AML-193 (cell line): Measurements from ENCODE around the gene TNFRSF12A.
"Not testable (repeated sequence)": the region's sequence is repeated elsewhere in the genome, so short reads cannot be mapped to it uniquely, and the experiment has no call there.

Experiments used
- DNase-seq, 2 experiments: peaks; one replicate each; lab custom pipeline; 2025; lab: John Stamatoyannopoulos, UW

The TNFRSF12A gene

DNA sequence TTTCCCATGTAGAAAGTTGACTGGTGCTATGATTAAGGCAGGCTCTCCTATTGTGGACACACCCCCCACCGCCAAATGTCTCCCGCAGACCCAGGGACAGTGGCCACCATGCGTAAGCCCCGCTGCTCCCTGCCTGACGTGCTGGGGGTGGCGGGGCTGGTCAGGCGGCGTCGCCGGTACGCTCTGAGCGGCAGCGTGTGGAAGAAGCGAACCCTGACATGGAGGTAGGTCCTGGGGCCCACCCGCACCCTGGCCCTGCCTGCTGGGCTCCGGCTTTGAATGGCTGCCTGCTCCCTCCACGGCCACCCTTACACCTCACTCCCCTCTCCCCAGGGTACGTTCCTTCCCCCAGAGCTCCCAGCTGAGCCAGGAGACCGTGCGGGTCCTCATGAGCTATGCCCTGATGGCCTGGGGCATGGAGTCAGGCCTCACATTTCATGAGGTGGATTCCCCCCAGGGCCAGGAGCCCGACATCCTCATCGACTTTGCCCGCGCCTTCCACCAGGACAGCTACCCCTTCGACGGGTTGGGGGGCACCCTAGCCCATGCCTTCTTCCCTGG, 29.8 kb downstream of the TNFRSF12A start:
- DNase-seq: no peak

DNA sequence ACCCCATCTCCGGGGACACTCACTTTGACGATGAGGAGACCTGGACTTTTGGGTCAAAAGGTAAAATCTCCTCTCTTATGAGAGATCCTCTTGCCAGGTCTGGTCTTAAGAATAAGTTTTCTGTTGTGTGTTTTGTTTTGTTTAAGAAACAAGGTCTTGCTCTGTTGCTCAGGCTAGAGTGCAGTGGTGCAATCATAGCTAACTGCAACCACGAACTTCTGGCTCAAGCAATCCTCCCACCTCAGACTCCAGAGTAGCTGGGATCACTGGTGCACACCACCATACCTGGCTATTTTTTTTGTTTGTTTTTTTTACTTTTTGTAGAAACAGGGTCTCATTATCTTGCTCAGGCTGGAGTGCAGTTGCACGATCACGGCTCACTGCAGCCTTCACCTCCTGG, 30.3 kb downstream of the TNFRSF12A start:
- peak; percentile 46 to 54 for DNase-seq

DNA sequence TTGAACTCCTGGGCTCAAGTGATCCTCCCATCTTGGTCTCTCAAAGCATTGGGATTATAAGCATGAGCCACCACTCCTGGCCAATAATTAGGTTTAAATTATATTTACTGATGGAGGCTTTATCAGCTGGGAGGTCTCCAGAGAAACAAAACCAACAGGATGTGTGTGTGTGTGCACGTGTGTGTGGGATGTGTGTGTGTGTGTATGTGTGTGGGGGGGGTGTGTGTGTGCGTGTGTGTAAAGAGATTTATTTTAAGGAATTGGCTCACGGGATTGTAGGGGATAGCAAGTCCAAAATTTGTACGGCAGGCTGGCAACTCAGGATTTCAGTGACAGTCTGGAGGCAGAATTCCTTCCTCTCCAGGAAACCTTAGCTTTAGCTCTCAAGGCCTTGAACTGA, 30.8 kb downstream of the TNFRSF12A start:
- no peak for DNase-seq

- peak; percentile 19 to 21 for DNase-seq
Observed at GRCh38 chr16:3051494-3051893, 31.3 kb downstream of the TNFRSF12A start.

- DNase-seq: not testable (repeated sequence)
Observed at GRCh38 chr16:3052571-3053329, 32.6 kb downstream of the TNFRSF12A start.

DNA sequence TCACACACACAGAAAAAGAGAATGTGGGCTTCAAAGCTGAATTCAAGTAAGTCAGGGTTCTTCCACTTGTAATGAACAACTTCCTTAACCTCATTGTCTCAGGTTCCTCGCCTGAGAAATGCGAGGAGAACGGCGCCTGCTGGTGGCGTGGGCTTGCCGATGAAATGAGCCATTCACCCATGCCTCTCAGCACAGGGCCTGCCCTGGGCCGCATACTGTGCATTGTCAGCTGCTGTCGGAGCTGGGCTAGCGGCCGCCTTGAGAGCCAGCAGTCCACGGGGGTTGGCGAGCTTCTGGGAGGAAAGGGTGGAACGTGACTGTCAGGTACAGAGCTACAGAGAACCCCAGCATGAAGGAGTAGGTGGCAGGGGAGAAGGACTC, 33.2 kb downstream of the TNFRSF12A start:
- not testable (repeated sequence) for DNase-seq

- peak; percentile 88 to 90 for DNase-seq
Observed at GRCh38 chr16:3054965-3055733, 35.0 kb downstream of the TNFRSF12A start.

- not testable (repeated sequence) for DNase-seq
Observed at GRCh38 chr16:3055734-3056115, 35.6 kb downstream of the TNFRSF12A start.

DNA sequence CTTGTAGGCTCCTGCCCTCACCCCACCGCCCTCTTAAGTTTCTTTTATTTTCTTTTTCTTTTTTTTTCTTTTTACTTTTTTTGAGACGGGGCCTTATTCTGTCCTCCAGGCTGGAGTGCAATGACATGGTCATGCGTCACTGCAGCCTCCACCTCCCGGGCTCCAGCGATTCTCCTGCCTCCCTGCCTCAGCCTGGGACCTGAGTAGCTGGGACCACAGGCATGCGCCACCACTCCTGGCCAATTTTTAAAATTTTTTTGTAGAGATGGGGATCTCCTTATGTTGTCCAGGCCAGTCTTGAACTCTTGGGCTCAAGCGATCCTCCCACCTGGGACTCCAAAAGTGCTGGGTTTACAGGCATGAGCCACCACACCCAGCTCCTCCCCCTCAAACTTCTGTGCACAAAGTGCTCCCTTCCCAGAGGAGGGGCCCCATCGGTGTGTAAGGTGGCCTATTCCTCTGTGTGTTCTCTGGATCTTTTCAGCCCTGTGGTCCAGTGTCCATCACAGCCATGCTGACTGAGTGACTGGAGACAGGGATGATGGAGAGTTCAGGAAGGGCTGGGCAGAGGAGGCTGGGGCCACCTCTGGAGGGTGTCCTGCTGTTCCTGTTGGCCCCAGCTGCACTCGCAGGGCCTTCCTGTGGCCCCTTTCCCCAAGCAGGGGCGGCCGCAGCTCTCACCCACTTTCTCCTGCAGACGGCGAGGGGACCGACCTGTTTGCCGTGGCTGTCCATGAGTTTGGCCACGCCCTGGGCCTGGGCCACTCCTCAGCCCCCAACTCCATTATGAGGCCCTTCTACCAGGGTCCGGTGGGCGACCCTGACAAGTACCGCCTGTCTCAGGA, 36.4 kb downstream of the TNFRSF12A start:
- no peak for DNase-seq

GRCh38 chr16:3057181-3058138, 37.3 kb downstream of the TNFRSF12A start:
- no peak for DNase-seq

DNA sequence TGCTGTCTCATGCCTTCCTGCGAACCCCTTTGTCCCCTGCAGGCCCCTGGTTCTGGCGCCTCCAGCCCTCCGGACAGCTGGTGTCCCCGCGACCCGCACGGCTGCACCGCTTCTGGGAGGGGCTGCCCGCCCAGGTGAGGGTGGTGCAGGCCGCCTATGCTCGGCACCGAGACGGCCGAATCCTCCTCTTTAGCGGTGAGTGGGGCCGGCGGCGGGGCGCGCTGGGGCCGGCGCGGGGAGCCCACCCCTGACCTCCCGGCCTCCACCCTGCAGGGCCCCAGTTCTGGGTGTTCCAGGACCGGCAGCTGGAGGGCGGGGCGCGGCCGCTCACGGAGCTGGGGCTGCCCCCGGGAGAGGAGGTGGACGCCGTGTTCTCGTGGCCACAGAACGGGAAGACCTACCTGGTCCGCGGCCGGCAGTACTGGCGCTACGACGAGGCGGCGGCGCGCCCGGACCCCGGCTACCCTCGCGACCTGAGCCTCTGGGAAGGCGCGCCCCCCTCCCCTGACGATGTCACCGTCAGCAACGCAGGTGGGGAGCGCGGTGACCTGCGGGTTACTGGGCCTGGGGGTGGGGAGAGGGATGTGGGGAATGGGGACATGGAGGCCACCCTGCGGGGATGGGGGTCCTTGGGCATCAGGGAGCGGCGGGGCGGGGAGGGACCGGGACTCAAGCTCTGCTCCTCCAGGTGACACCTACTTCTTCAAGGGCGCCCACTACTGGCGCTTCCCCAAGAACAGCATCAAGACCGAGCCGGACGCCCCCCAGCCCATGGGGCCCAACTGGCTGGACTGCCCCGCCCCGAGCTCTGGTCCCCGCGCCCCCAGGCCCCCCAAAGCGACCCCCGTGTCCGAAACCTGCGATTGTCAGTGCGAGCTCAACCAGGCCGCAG, 38.2 kb downstream of the TNFRSF12A start:
- peak in 1 of 2 experiments; percentile 16 for DNase-seq

DNA sequence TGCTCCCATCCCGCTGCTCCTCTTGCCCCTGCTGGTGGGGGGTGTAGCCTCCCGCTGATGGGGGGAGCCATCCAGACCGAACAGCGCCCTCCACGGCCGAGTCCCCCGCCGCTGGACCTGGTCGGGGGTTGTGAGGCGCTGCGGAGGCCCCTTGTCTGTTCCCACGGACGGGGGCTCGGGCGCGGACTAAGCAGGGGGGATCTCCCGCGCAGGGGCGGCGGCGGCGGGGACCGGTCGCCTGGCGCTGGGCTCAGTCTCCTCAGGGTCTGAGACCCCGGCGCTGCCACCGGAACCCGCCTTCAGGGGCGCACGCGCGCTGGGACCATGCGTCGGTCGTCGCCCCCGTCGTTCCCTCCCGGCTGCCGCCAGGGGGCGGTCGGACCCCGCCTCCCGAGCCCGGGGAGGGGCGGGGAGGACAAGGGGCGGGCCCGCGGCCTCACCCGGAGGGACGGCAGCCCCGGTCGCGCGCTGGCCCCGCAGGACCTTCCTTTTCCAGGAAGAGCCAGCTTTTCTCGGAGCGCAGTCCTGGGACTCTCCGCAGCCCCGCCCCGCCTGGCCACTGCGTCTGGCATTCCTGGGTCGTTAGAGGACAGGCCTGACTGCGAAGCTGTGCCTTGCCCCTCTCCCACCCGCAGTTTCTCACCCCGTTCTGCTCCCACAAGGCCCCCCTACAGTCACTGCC, 39.0 kb downstream of the TNFRSF12A start:
- peak; percentile 51 to 59 for DNase-seq

DNA sequence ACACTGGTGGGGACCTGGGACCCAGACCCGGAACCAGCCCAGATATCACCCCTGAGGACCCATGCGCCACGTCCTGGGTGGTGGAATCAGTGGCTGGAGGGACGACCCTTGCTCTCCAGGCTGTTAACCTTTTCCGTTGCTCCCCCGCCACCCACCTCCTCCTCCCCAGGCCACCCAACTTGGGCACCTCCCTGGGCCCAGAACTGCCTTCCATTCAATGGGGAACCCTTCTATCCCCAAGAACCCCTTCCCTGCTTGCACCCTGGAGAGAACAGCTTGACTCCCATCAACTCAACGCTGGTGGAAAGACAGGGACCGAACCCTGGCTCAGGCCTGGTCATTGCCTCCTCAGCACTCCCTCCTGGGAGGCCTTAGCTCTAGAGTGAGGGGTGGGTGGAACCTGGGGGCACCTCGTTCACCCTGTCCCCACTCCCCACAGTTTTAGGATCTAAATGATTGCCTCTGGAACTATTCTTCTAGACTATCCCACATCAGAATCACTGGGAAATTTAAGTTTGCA, 39.6 kb downstream of the TNFRSF12A start:
- no peak for DNase-seq

DNA sequence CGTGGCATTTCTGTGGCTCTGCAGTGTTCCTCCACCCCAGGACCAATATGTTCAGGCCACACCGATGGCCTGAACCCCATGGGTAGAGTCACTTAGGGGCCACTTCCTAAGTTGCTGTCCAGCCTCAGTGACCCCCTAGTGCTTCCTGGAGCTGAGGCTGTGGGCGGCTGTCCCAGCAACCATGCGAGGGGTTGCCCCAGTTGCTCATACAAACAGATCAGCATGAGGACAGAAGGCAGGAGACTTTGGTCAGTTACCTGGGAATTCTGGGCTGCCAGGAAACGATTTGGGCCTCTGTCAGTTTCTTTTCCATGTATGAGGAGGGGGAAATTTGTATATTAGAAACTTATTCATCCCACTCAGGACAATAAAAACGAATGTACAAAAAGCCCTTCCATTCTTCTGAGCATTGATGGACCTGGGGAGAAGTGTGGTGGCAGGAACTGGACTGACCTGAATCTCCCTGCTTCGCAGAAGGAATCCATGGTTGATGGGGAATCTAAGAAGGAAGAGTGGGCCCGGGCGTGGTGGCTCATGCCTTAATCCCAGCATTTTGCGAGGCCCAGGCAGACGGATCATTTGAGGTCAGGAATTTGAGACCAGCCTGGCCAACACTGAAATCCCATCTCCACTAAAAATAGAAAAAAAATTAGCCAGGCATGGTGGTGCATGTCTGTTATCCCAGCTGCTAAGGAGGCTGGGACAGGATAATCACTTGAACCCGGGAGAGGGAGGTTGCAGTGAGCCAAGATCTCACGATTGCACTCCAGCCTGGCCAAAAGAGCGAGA, 40.4 kb downstream of the TNFRSF12A start:
- no peak for DNase-seq

DNA sequence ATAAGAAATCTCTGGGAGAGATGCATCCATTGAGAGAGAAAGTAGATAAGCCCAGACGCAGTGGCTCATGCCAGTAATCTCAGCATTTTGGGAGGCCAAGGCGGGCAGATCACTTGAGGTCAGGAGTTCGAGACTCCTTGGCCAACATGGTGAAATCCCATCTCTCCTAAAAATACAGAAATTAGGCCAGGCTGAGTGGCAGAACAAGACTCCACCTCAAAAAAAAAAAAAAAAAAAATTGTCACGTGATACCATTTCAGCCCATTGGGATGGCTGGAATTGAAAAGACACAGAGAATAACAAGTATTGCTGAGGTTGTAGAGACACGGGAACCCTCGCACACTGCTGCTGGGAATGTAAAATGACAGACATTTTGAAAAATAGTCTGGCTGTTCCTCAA, 42.4 kb downstream of the TNFRSF12A start:
- DNase-seq: no peak

- no peak for DNase-seq
Observed at GRCh38 chr16:3063625-3064386, 43.6 kb downstream of the TNFRSF12A start.

DNA sequence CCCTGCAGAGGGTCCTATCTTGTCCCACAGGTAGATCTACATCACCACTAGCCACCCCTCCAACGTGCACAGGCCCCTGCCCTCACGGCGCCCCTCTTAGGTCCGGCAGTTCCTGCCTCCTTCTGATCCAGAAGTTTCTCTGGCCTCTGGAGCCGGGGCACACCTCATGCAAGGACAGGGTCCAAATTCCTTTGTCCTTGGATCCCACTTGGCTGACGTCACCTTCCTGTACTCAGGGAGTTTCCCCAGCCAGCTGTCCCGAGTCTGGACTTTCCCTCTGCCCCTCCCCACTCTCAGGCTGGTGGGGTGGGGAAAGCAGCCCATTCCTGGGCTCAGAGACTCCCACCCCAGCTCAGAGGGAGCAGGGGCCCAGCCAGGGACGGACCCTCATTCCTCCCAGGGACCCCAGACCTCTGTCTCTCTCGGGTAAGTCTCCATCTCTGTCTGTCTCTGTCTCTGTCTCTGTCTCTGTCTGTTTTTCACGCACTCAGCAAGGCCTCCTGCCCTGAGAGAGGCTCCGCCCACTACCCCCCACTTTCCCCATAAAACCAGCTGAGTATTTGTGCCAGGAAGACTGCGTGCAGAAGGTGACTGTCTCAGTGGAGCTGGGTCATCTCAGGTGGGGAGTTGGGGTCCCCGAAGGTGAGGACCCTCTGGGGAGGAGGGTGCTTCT, 45.0 kb downstream of the TNFRSF12A start, which contains the start of gene IL32:
Gene IL32, plus strand, starts transcription at position 572 of the 673 bp plus-strand sequence. CDS start 172 bp downstream, outside the sequence.
- no peak for DNase-seq
